Ishikawa (cell line): ENCODE data around the gene ADAM22.
A peak's percentile ranks its signal among the peaks of the same experiment; 100 is the strongest.

ENCODE experiments used
- CEBPB ChIP-seq: IDR thresholded peaks from 2 replicates; pipeline ENCODE4 v1.6.1; 2012
- CREB1 ChIP-seq: IDR thresholded peaks from 2 replicates; pipeline ENCODE4 v1.6.1; 2012; ENCODE audit warnings: low read depth
- EGR1 ChIP-seq: IDR thresholded peaks from 2 replicates; pipeline ENCODE4 v1.6.1; 2012
- EP300 ChIP-seq: IDR thresholded peaks from 2 replicates; pipeline ENCODE4 v1.6.1; 2012; ENCODE audit warnings: borderline replicate concordance
- FOXM1 ChIP-seq: IDR thresholded peaks from 2 replicates; pipeline ENCODE4 v1.6.1; 2012; ENCODE audit warnings: low read depth, borderline replicate concordance
- NFIC ChIP-seq: IDR thresholded peaks from 2 replicates; pipeline ENCODE4 v1.6.1; 2012
- RAD21 ChIP-seq: IDR thresholded peaks from 2 replicates; pipeline ENCODE4 v1.6.1; 2012; ENCODE audit warnings: low read depth
- TAF1 ChIP-seq: IDR thresholded peaks from 2 replicates; pipeline ENCODE4 v1.6.1; 2012; ENCODE audit warnings: low read depth, mild to moderate bottlenecking
- TCF12 ChIP-seq: IDR thresholded peaks from 2 replicates; pipeline ENCODE4 v1.6.1; 2012; ENCODE audit warnings: low read depth
- TEAD4 ChIP-seq: IDR thresholded peaks from 2 replicates; pipeline ENCODE4 v1.6.1; 2012
- YY1 ChIP-seq: IDR thresholded peaks from 2 replicates; pipeline ENCODE4 v1.6.1; 2012; ENCODE audit warnings: low read depth
- ZBTB7A ChIP-seq: IDR thresholded peaks from 2 replicates; pipeline ENCODE4 v1.6.1; 2012; ENCODE audit warnings: low read depth
- TF ChIP-seq, protein P1 (sequence below): IDR thresholded peaks from 2 replicates; pipeline ENCODE4 v1.6.1; 2012; ENCODE audit warnings: low read depth, mild to moderate bottlenecking
- TF ChIP-seq, protein P2 (sequence below): IDR thresholded peaks from 2 replicates; pipeline ENCODE4 v1.6.1; 2012
- TF ChIP-seq, protein P3 (sequence below): IDR thresholded peaks from 2 replicates; pipeline ENCODE4 v1.6.1; 2012

Gene ADAM22

DNA sequence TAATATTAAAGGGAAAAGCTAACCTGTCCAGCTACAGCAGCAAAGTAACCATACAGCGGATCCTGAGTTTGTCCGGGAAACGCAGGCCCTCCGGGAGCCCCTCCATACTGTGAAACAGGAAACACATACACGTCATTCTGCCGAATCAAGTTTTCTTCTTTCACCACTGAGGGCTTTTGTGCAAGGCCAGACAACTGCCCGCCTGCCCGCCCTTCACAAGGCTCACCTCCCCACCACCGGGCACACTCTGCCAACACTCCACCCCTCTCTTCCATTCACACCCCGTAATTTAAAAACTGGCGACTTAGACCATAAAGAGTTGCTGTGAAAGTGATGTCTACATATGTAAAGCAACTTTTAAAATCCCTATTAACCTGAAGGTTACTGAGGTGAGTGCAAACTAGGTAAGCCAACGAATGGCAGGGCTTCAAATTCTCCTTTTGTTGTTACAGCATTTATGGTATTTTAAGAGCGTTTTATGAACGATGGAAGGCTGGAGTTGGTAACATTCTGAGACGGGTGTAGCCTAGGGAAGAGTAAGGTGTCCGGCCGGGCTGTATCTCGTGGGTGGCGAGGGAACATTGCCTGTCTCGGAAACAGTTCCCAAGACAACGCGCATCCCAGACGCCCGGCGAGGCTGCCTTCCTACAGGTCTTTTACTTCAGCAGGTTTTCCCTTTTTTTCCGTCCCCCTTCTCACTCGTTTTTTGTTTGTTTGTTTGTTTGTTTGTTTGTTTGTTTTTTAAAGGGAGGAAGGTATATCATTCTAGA lies 285.0 kb downstream of the ADAM22 start:
- TF ChIP-seq, protein P1, sequence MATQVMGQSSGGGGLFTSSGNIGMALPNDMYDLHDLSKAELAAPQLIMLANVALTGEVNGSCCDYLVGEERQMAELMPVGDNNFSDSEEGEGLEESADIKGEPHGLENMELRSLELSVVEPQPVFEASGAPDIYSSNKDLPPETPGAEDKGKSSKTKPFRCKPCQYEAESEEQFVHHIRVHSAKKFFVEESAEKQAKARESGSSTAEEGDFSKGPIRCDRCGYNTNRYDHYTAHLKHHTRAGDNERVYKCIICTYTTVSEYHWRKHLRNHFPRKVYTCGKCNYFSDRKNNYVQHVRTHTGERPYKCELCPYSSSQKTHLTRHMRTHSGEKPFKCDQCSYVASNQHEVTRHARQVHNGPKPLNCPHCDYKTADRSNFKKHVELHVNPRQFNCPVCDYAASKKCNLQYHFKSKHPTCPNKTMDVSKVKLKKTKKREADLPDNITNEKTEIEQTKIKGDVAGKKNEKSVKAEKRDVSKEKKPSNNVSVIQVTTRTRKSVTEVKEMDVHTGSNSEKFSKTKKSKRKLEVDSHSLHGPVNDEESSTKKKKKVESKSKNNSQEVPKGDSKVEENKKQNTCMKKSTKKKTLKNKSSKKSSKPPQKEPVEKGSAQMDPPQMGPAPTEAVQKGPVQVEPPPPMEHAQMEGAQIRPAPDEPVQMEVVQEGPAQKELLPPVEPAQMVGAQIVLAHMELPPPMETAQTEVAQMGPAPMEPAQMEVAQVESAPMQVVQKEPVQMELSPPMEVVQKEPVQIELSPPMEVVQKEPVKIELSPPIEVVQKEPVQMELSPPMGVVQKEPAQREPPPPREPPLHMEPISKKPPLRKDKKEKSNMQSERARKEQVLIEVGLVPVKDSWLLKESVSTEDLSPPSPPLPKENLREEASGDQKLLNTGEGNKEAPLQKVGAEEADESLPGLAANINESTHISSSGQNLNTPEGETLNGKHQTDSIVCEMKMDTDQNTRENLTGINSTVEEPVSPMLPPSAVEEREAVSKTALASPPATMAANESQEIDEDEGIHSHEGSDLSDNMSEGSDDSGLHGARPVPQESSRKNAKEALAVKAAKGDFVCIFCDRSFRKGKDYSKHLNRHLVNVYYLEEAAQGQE: no peak
- TF ChIP-seq FOXM1 (no peak), TEAD4 (no peak), TAF1 (no peak), EP300 (no peak), RAD21 (no peak), NFIC (no peak), YY1 (no peak), EGR1 (no peak), CEBPB (no peak), TCF12 (no peak)
- TF ChIP-seq, protein P2, sequence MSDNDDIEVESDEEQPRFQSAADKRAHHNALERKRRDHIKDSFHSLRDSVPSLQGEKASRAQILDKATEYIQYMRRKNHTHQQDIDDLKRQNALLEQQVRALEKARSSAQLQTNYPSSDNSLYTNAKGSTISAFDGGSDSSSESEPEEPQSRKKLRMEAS: no peak
- TF ChIP-seq, protein P3, sequence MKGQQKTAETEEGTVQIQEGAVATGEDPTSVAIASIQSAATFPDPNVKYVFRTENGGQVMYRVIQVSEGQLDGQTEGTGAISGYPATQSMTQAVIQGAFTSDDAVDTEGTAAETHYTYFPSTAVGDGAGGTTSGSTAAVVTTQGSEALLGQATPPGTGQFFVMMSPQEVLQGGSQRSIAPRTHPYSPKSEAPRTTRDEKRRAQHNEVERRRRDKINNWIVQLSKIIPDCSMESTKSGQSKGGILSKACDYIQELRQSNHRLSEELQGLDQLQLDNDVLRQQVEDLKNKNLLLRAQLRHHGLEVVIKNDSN: no peak

DNA sequence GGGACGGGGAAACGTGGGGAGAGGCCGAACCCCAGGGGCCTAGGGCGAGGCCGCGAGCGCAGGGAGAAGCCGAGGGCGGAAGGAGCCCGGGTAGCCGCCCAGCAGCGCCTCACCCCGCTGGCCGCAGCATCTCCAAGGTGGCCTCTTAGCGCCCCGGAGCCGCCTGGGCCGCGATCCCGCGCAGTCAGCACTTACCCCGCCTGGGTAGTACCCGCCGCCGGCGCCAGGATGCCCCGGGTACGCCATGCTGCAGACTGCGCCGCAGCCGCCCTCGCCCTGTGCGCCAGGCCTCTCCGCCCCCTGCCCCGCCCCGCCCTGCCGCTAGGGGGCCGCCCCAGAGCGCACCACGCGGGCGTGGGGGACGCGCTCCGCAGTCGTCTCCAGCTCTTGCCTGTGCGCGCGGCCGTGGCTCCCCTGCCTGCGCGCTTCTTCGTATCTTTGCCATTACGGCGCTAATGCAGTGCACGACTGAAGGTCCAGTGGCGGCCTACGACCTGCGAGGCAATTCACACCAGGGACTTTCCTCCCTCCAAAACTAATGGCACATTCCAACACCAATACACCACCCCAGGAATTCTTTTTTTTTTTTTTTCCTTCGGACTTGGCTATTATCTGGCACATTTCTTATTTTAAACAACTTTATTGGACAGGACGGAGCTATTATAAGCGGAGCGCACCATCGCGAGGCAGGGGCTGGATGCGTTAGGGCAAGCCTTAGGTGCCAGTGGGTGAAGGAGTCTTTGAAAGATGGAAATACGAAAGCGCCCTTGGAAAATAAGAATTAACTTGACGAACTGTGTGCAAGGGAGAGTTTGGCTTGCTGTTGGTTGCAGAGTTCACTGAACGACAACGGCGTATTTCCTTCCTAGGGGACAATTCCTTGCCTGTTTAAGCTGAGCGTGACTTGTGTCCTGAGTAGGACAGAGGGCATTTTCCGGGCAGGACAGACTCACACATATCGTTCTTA lies 286.0 kb downstream of the ADAM22 start, which contains the start of gene SRI:
SRI (minus strand) TSS at position 258 of the 967 bp plus-strand sequence; CDS start at position 246, 12 bp downstream.
- TF ChIP-seq, protein P3: no peak
- TF ChIP-seq RAD21: no peak
- TF ChIP-seq, protein P1: no peak
- TF ChIP-seq NFIC: no peak; the same call in 1 of the 2 replicates
- no peak for TF ChIP-seq ZBTB7A
- 0 out of 2 replicates have a peak, but pooled peaks have one; percentile 6 for TF ChIP-seq EGR1
- peak; percentile 82 for TF ChIP-seq TAF1
- TF ChIP-seq YY1: peak; percentile 85
- TF ChIP-seq CEBPB: no peak
- no peak for TF ChIP-seq FOXM1
- no peak for TF ChIP-seq TCF12
- TF ChIP-seq EP300: peak; percentile 41; the same call in 1 of the 2 replicates
- TF ChIP-seq TEAD4: no peak
- no peak for TF ChIP-seq CREB1
- TF ChIP-seq, protein P2: peak; percentile 73

DNA sequence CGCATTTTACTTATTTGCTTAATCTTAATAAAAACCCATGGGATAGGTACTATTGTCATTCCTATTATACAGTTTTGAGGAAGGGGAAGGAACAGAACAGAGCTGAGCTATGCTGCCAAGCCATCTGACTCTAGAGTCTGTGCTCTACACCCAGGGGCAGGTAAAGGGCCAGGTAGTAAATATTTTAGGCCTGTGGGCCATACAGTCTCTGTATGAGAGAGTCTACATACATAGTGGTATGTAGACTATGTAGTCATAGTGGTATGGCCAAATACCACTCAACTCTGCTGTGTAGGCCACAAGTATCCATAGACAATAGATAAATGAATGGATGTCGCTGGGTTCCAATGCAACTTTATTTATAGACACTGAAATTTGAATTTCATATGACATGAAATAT lies 289.2 kb downstream of the ADAM22 start:
- TF ChIP-seq RAD21 (no peak), EGR1 (no peak), FOXM1 (no peak), ZBTB7A (no peak), YY1 (no peak), CREB1 (no peak), EP300 (no peak), CEBPB (no peak), NFIC (no peak), TCF12 (no peak)
- TF ChIP-seq, protein P2: no peak
- TF ChIP-seq, protein P1: no peak
- TF ChIP-seq, protein P3: no peak
